ENCODE results near the gene WDR76.

- TF ChIP-seq CTCF (IDR thresholded peaks at IDR 0.05; ENCODE audit: insufficient read depth, low read length, poor library complexity, severe bottlenecking) (no peak), EZH2phosphoT487 (conservative IDR thresholded peaks at IDR 0.05; ENCODE audit: low read length) (no peak)
These were observed 51.6 kb downstream of the WDR76 start for GRCh38 chr15:43878446-43878845.
